Neutrophil (primary cell): ENCODE data around the gene IFFO2.

Source experiments
- H3K27ac ChIP-seq: fragments of 200-600 bp; sonication (generic); 2 replicates; pipeline ENCODE4 v1.5.1; 2016; ENCODE audit warnings: mild to moderate bottlenecking, moderate library complexity
- H3K27me3 ChIP-seq: fragments of 200-600 bp; sonication (generic); 2 replicates; pipeline ENCODE4 v1.6.0; 2016; ENCODE audit warnings: mild to moderate bottlenecking
- H3K36me3 ChIP-seq: fragments of 200-600 bp; sonication (generic); 2 replicates; pipeline ENCODE4 v1.5.1; 2017
- H3K4me1 ChIP-seq, 2 experiments: fragments of 200-600 bp in 1 of 2; sonication (generic) in 1 of 2; 1 replicate in 1 of 2; 2 replicates in 1 of 2; pipeline versions ENCODE4 v1.5.1 to v1.6.1; 2013 to 2016; ENCODE audit warnings: low read depth in 1 of 2, low read length in 1 of 2, mild to moderate bottlenecking in 1 of 2, moderate library complexity in 1 of 2; ENCODE audit not compliant: control insufficient read depth in 1 of 2, insufficient read depth in 1 of 2
- H3K4me3 ChIP-seq, 2 experiments: fragments of 200-600 bp in 1 of 2; sonication (generic) in 1 of 2; 1 replicate in 1 of 2; 2 replicates in 1 of 2; pipeline ENCODE4 v1.5.1; 2013 to 2016; ENCODE audit warnings: low read depth in 1 of 2, low read length in 1 of 2, mild to moderate bottlenecking in 1 of 2, moderate library complexity in 1 of 2
- H3K9me3 ChIP-seq: fragments of 200-600 bp; sonication (generic); 2 replicates; pipeline ENCODE4 v1.5.1; 2016
- CTCF ChIP-seq: fragments of 200-600 bp; sonication (generic); IDR thresholded peaks from 2 replicates; pipeline ENCODE4 v1.5.1; 2016; ENCODE audit warnings: antibody characterized with exemption

The IFFO2 gene

GRCh38 chr1:18886003-18886335 lies 70.5 kb downstream of the IFFO2 start:
- Histone ChIP-seq H3K27ac (no peak overlapping the region), H3K36me3 (peaks cover 78% of the 10 kb centered on the region), H3K4me3 (no peak overlapping the region), H3K9me3 (no peaks in the 10 kb centered on the region), H3K4me1 (no peaks in the 10 kb centered on the region), H3K27me3 (no peaks in the 10 kb centered on the region)
- TF ChIP-seq CTCF, result no peak

GRCh38 chr1:18885311-18886002 lies 71.0 kb downstream of the IFFO2 start:
- peaks cover 82% of the 10 kb centered on the region for H3K36me3 ChIP-seq
- no peaks in the 10 kb centered on the region for H3K4me1 ChIP-seq
- no peak for TF ChIP-seq CTCF
- no peak overlapping the region for H3K4me3 ChIP-seq
- no peaks in the 10 kb centered on the region for H3K27me3 ChIP-seq
- H3K9me3 ChIP-seq, result no peaks in the 10 kb centered on the region
- no peak overlapping the region for H3K27ac ChIP-seq

- peaks cover 88% of the 10 kb centered on the region for H3K36me3 ChIP-seq
- H3K9me3 ChIP-seq, result no peaks in the 10 kb centered on the region
- H3K27me3 ChIP-seq, result no peaks in the 10 kb centered on the region
- H3K27ac ChIP-seq, result no peak overlapping the region
- no peaks in the 10 kb centered on the region for H3K4me1 ChIP-seq
- TF ChIP-seq CTCF, result no peak
- no peak overlapping the region for H3K4me3 ChIP-seq
These were observed 71.7 kb downstream of the IFFO2 start for GRCh38 chr1:18884727-18885126.

GRCh38 chr1:18884419-18884717 lies 72.1 kb downstream of the IFFO2 start:
- H3K27ac ChIP-seq, result no peak overlapping the region
- no peaks in the 10 kb centered on the region for H3K4me1 ChIP-seq
- no peaks in the 10 kb centered on the region for H3K27me3 ChIP-seq
- no peaks in the 10 kb centered on the region for H3K9me3 ChIP-seq
- no peak overlapping the region for H3K4me3 ChIP-seq
- TF ChIP-seq CTCF, result no peak
- peaks cover 88% of the 10 kb centered on the region for H3K36me3 ChIP-seq

- Histone ChIP-seq H3K9me3 (no peaks in the 10 kb centered on the region), H3K4me3 (no peak overlapping the region), H3K4me1 (no peaks in the 10 kb centered on the region), H3K36me3 (peaks cover 88% of the 10 kb centered on the region), H3K27me3 (no peaks in the 10 kb centered on the region), H3K27ac (no peak overlapping the region)
- TF ChIP-seq CTCF, result peak; percentile 49
These were observed 72.6 kb downstream of the IFFO2 start for GRCh38 chr1:18883636-18884418.
